Measurements from ENCODE around the gene ZSCAN5B. TPM values are rescaled to one million over a fixed set of nuclear protein-coding genes. Genes with fewer than 3 reads are reported as not detected.

The ZSCAN5B gene
- total RNA-seq, 4 donors from 2014 or later: not detected

- WGBS, 2 donors: 88 to 89% methylated on average over 12 of the region's 12 CpGs
- no peak for TF ChIP-seq CTCF (IDR thresholded peaks at IDR 0.05)
- no peak for TF ChIP-seq POLR2A (IDR thresholded peaks at IDR 0.05)
- DNase-seq (ENCODE audit: low spot score in 2 of 2): no peak
- H3K4me3 ChIP-seq (ENCODE audit: low read depth, poor library complexity, severe bottlenecking): no peak overlapping the region
- intact Hi-C loops (cut with DNase I; ENCODE audit: low total_unique reads): no loop called here
Observed at GRCh38 chr19:56144831-56145230, 52.8 kb downstream of the ZSCAN5B start.

GRCh38 chr19:56144376-56144775 is 53.2 kb downstream of the ZSCAN5B start:
- intact Hi-C loops (cut with DNase I; ENCODE audit: low total_unique reads): no loop called here
- TF ChIP-seq POLR2A (IDR thresholded peaks at IDR 0.05): no peak
- TF ChIP-seq CTCF (IDR thresholded peaks at IDR 0.05): no peak
- no peak for DNase-seq (ENCODE audit: low spot score in 2 of 2)
- no peak overlapping the region for H3K4me3 ChIP-seq (ENCODE audit: low read depth, poor library complexity, severe bottlenecking)
- WGBS, 2 donors: 59 to 79% methylated on average over 6 of the region's 6 CpGs

- no peak for TF ChIP-seq CTCF (IDR thresholded peaks at IDR 0.05)
- no peak for TF ChIP-seq POLR2A (IDR thresholded peaks at IDR 0.05)
- intact Hi-C loops (cut with DNase I; ENCODE audit: low total_unique reads): no loop called here
- no peak for DNase-seq (ENCODE audit: low spot score in 2 of 2)
- H3K4me3 ChIP-seq (ENCODE audit: low read depth, poor library complexity, severe bottlenecking): no peak overlapping the region
- 76 to 97% methylated on average over 3 to 4 of the region's 4 CpGs for WGBS, 2 donors
Observed at GRCh38 chr19:56142897-56143434, 54.6 kb downstream of the ZSCAN5B start.

GRCh38 chr19:56142087-56142787 is 55.3 kb downstream of the ZSCAN5B start:
- no peak for TF ChIP-seq CTCF (IDR thresholded peaks at IDR 0.05)
- TF ChIP-seq POLR2A (IDR thresholded peaks at IDR 0.05): no peak
- 51 to 53% methylated on average over 17 of the region's 17 CpGs for WGBS, 2 donors
- intact Hi-C loops (cut with DNase I; ENCODE audit: low total_unique reads): no loop called here
- no peak for DNase-seq (ENCODE audit: low spot score in 2 of 2)
- no peak overlapping the region for H3K4me3 ChIP-seq (ENCODE audit: low read depth, poor library complexity, severe bottlenecking)

GRCh38 chr19:56141417-56141993 is 56.1 kb downstream of the ZSCAN5B start:
- H3K4me3 ChIP-seq (ENCODE audit: low read depth, poor library complexity, severe bottlenecking): peak overlapping the region; percentile 33
- intact Hi-C loops (cut with DNase I; ENCODE audit: low total_unique reads): no loop called here
- DNase-seq (ENCODE audit: low spot score in 2 of 2): no peak
- TF ChIP-seq CTCF (IDR thresholded peaks at IDR 0.05) (no peak), POLR2A (IDR thresholded peaks at IDR 0.05) (no peak)
- 1% methylated on average over 23 to 26 of the region's 26 CpGs for WGBS, 2 donors
